Measurements from ENCODE around the gene PPIA. TPM values are rescaled to one million over a fixed set of nuclear protein-coding genes. Genes with fewer than 3 reads are reported as not detected.

The PPIA gene
- total RNA-seq, 1 experiment from 2014 or later = 3,047 TPM

- H3K4me3 ChIP-seq (ENCODE audit: low read depth, low read length, poor library complexity, severe bottlenecking) = no peak overlapping the region
- H3K36me3 ChIP-seq (ENCODE audit: insufficient read depth, low read length, poor library complexity, severe bottlenecking) = peaks cover 57% of the 10 kb centered on the region
- H3K9me3 ChIP-seq (ENCODE audit: low read depth, low read length, poor library complexity, severe bottlenecking) = no peaks in the 10 kb centered on the region
- ChIA-PET POLR2A (ENCODE audit: low non-redundant PET) (no interaction called here), CTCF (no interaction called here)
- H3K27me3 ChIP-seq (replicated peaks; ENCODE audit: insufficient read depth, low read depth, low read length, poor library complexity) = no peaks in the 10 kb centered on the region
- DNase-seq (ENCODE audit: low spot score) = no peak
- no peak overlapping the region for H3K27ac ChIP-seq (ENCODE audit: low read depth, low read length, poor library complexity, severe bottlenecking)
- no TSS peak for BruUV-seq (replicated peaks)
- no peaks in the 10 kb centered on the region for H3K4me1 ChIP-seq (ENCODE audit: insufficient read depth, low read length, poor library complexity, severe bottlenecking)
- TF ChIP-seq EZH2 (IDR thresholded peaks at IDR 0.05; ENCODE audit: borderline replicate concordance, low read depth, low read length, poor library complexity, severe bottlenecking) (no peak), CTCF (conservative IDR thresholded peaks at IDR 0.05; ENCODE audit: low read depth, low read length) (no peak)
- intact Hi-C loops (cut with micrococcal nuclease; ENCODE audit: unreplicated experiment) = no loop called here
These were observed 30.1 kb upstream of the PPIA start for GRCh38 chr7:44766416-44766801.

GRCh38 chr7:44767134-44767911, 29.2 kb upstream of the PPIA start:
- Histone ChIP-seq H3K4me1 (ENCODE audit: insufficient read depth, low read length, poor library complexity, severe bottlenecking) (no peaks in the 10 kb centered on the region), H3K27me3 (replicated peaks; ENCODE audit: insufficient read depth, low read depth, low read length, poor library complexity) (no peaks in the 10 kb centered on the region), H3K9me3 (ENCODE audit: low read depth, low read length, poor library complexity, severe bottlenecking) (no peaks in the 10 kb centered on the region), H3K27ac (ENCODE audit: low read depth, low read length, poor library complexity, severe bottlenecking) (peak overlapping the region; percentile 30), H3K36me3 (ENCODE audit: insufficient read depth, low read length, poor library complexity, severe bottlenecking) (peaks cover 54% of the 10 kb centered on the region), H3K4me3 (ENCODE audit: low read depth, low read length, poor library complexity, severe bottlenecking) (no peak overlapping the region)
- POLR2A ChIA-PET (ENCODE audit: low non-redundant PET) = no interaction called here
- DNase-seq (ENCODE audit: low spot score) = no peak
- CTCF ChIA-PET = no interaction called here
- intact Hi-C loops (cut with micrococcal nuclease; ENCODE audit: unreplicated experiment) = no loop called here
- TF ChIP-seq EZH2 (IDR thresholded peaks at IDR 0.05; ENCODE audit: borderline replicate concordance, low read depth, low read length, poor library complexity, severe bottlenecking) = no peak
- TF ChIP-seq CTCF (conservative IDR thresholded peaks at IDR 0.05; ENCODE audit: low read depth, low read length) = no peak
- BruUV-seq (replicated peaks) = no TSS peak

GRCh38 chr7:44767912-44768627, 28.4 kb upstream of the PPIA start:
- intact Hi-C loops (cut with micrococcal nuclease; ENCODE audit: unreplicated experiment) = no loop called here
- H3K27ac ChIP-seq (ENCODE audit: low read depth, low read length, poor library complexity, severe bottlenecking) = peak overlapping the region; percentile 30
- H3K27me3 ChIP-seq (replicated peaks; ENCODE audit: insufficient read depth, low read depth, low read length, poor library complexity) = no peaks in the 10 kb centered on the region
- H3K4me1 ChIP-seq (ENCODE audit: insufficient read depth, low read length, poor library complexity, severe bottlenecking) = no peaks in the 10 kb centered on the region
- TF ChIP-seq EZH2 (IDR thresholded peaks at IDR 0.05; ENCODE audit: borderline replicate concordance, low read depth, low read length, poor library complexity, severe bottlenecking) (no peak), CTCF (conservative IDR thresholded peaks at IDR 0.05; ENCODE audit: low read depth, low read length) (no peak)
- POLR2A ChIA-PET (ENCODE audit: low non-redundant PET) = no interaction called here
- H3K9me3 ChIP-seq (ENCODE audit: low read depth, low read length, poor library complexity, severe bottlenecking) = no peaks in the 10 kb centered on the region
- CTCF ChIA-PET = no interaction called here
- H3K4me3 ChIP-seq (ENCODE audit: low read depth, low read length, poor library complexity, severe bottlenecking) = no peak overlapping the region
- peaks cover 47% of the 10 kb centered on the region for H3K36me3 ChIP-seq (ENCODE audit: insufficient read depth, low read length, poor library complexity, severe bottlenecking)
- BruUV-seq (replicated peaks) = TSS peak; percentile 20
- DNase-seq (ENCODE audit: low spot score) = no peak
